Measurements from ENCODE around the gene KIAA1217. TPM values are rescaled to one million over a fixed set of nuclear protein-coding genes. Genes with fewer than 3 reads are reported as not detected.
"Not testable (repeated sequence)": the region's sequence is repeated elsewhere in the genome, so short reads cannot be mapped to it uniquely, and the experiment has no call there.

KIAA1217 gene
- total and polyA plus RNA-seq, 2 donors from 2014 or later, result 10.4 to 63.8 TPM

GRCh38 chr10:24333736-24334135 is 124.8 kb downstream of the KIAA1217 start:
- intact Hi-C loops (cut with DNase I), result no loop called here
- peak in 1 of 5 donors; percentile 47 for DNase-seq
- Histone ChIP-seq H3K9me3 (ENCODE audit: control insufficient read depth in 2 of 3, insufficient read depth in 1 of 3, low read length in 3 of 3) (no peaks in the 10 kb centered on the region), H3K4me3 (ENCODE audit: low read length in 3 of 3) (no peak overlapping the region), H3K4me1 (ENCODE audit: control insufficient read depth in 2 of 3, insufficient read depth in 2 of 3, low read depth in 1 of 3, low read length in 3 of 3) (peaks cover 0 to 10% (median 3%) of the 10 kb centered on the region in 3 donors), H3K27me3 (ENCODE audit: control insufficient read depth, insufficient read depth, low read length) (no peaks in the 10 kb centered on the region), H3K36me3 (ENCODE audit: control insufficient read depth in 2 of 3, insufficient read depth in 3 of 3, low read length in 3 of 3) (no peaks in the 10 kb centered on the region), H3K27ac (ENCODE audit: low read depth in 2 of 2, low read length in 2 of 2) (no peak overlapping the region), H3K9ac (ENCODE audit: low read length in 3 of 3) (no peak overlapping the region)
- FAIRE-seq, result no peak
- TF ChIP-seq CTCF (IDR thresholded peaks at IDR 0.05; ENCODE audit: borderline replicate concordance, extremely low read depth, insufficient read depth), result no peak

GRCh38 chr10:24334279-24334939 is 125.5 kb downstream of the KIAA1217 start:
- Histone ChIP-seq H3K4me3 (ENCODE audit: low read length in 3 of 3) (no peak overlapping the region), H3K27ac (ENCODE audit: low read depth in 2 of 2, low read length in 2 of 2) (no peak overlapping the region), H3K9me3 (ENCODE audit: control insufficient read depth in 2 of 3, insufficient read depth in 1 of 3, low read length in 3 of 3) (no peaks in the 10 kb centered on the region), H3K27me3 (ENCODE audit: control insufficient read depth, insufficient read depth, low read length) (no peaks in the 10 kb centered on the region), H3K4me1 (ENCODE audit: control insufficient read depth in 2 of 3, insufficient read depth in 2 of 3, low read depth in 1 of 3, low read length in 3 of 3) (peaks cover 0 to 10% (median 3%) of the 10 kb centered on the region in 3 donors), H3K9ac (ENCODE audit: low read length in 3 of 3) (no peak overlapping the region), H3K36me3 (ENCODE audit: control insufficient read depth in 2 of 3, insufficient read depth in 3 of 3, low read length in 3 of 3) (no peaks in the 10 kb centered on the region)
- intact Hi-C loops (cut with DNase I), result no loop called here
- no peak for DNase-seq
- TF ChIP-seq CTCF (IDR thresholded peaks at IDR 0.05; ENCODE audit: borderline replicate concordance, extremely low read depth, insufficient read depth), result no peak
- no peak for FAIRE-seq

GRCh38 chr10:24337723-24338122 is 128.8 kb downstream of the KIAA1217 start:
- FAIRE-seq; intact Hi-C loops (cut with DNase I): not testable (repeated sequence)

GRCh38 chr10:24339387-24339786 is 130.4 kb downstream of the KIAA1217 start:
- no peak overlapping the region for H3K9ac ChIP-seq (ENCODE audit: low read length in 3 of 3)
- no peaks in the 10 kb centered on the region for H3K36me3 ChIP-seq (ENCODE audit: control insufficient read depth in 2 of 3, insufficient read depth in 3 of 3, low read length in 3 of 3)
- FAIRE-seq (no peak), DNase-seq (no peak)
- H3K9me3 ChIP-seq (ENCODE audit: control insufficient read depth in 2 of 3, insufficient read depth in 1 of 3, low read length in 3 of 3), result no peaks in the 10 kb centered on the region
- intact Hi-C loops (cut with DNase I), result no loop called here
- H3K4me1 ChIP-seq (ENCODE audit: control insufficient read depth in 2 of 3, insufficient read depth in 2 of 3, low read depth in 1 of 3, low read length in 3 of 3), result peaks cover 0 to 6% (median 0%) of the 10 kb centered on the region in 3 donors
- no peaks in the 10 kb centered on the region for H3K27me3 ChIP-seq (ENCODE audit: control insufficient read depth, insufficient read depth, low read length)
- TF ChIP-seq CTCF (IDR thresholded peaks at IDR 0.05; ENCODE audit: borderline replicate concordance, extremely low read depth, insufficient read depth), result no peak
- no peak overlapping the region for H3K27ac ChIP-seq (ENCODE audit: low read depth in 2 of 2, low read length in 2 of 2)
- no peak overlapping the region for H3K4me3 ChIP-seq (ENCODE audit: low read length in 3 of 3)

More at GRCh38 chr10:24337723-24338122, 128.8 kb downstream of the KIAA1217 start:
- not testable (repeated sequence) for H3K4me3 ChIP-seq (ENCODE audit: low read length in 3 of 3); DNase-seq; H3K27me3 ChIP-seq (ENCODE audit: control insufficient read depth, insufficient read depth, low read length); H3K9ac ChIP-seq (ENCODE audit: low read length in 3 of 3); H3K4me1 ChIP-seq (ENCODE audit: control insufficient read depth in 2 of 3, insufficient read depth in 2 of 3, low read depth in 1 of 3, low read length in 3 of 3); H3K27ac ChIP-seq (ENCODE audit: low read depth in 2 of 2, low read length in 2 of 2); H3K36me3 ChIP-seq (ENCODE audit: control insufficient read depth in 2 of 3, insufficient read depth in 3 of 3, low read length in 3 of 3); H3K9me3 ChIP-seq (ENCODE audit: control insufficient read depth in 2 of 3, insufficient read depth in 1 of 3, low read length in 3 of 3)

Data from kidney (tissue), 14 donors.